HG03159 (cell line): ENCODE measurements around the gene DPPA4.
"Not testable (repeated sequence)": the region's sequence is repeated elsewhere in the genome, so short reads cannot be mapped to it uniquely, and the experiment has no call there.

Source experiments
- ATAC-seq: cut with Tn5 transposase; IDR thresholded peaks from one replicate; pipeline ENCODE4 v1.9.1; 2021; ENCODE audit warnings: mild to moderate bottlenecking, moderate library complexity; ENCODE audit not compliant: unreplicated experiment

Gene DPPA4

GRCh38 chr3:109337393-109337792, at the start of gene DPPA4:
DPPA4 (minus strand) TSS chr3:109337546; CDS start chr3:109337517, 29 bp downstream.
- ATAC-seq, result no peak

- no peak for ATAC-seq
These were observed 48.3 kb upstream of the DPPA4 start for GRCh38 chr3:109385442-109386318.

GRCh38 chr3:109384164-109384563, 46.8 kb upstream of the DPPA4 start:
- ATAC-seq, result no peak

- no peak for ATAC-seq
These were observed 45.2 kb upstream of the DPPA4 start for GRCh38 chr3:109382588-109382987.

GRCh38 chr3:109375975-109376374, 38.6 kb upstream of the DPPA4 start:
- no peak for ATAC-seq

GRCh38 chr3:109374434-109374833, 37.1 kb upstream of the DPPA4 start:
- not testable (repeated sequence) for ATAC-seq

- no peak for ATAC-seq
These were observed 36.6 kb upstream of the DPPA4 start for GRCh38 chr3:109373933-109374332.

- no peak for ATAC-seq
These were observed 35.3 kb upstream of the DPPA4 start for GRCh38 chr3:109372639-109373038.

- ATAC-seq, result no peak
These were observed 32.2 kb upstream of the DPPA4 start for GRCh38 chr3:109369510-109369909.

- no peak for ATAC-seq
These were observed 26.7 kb upstream of the DPPA4 start for GRCh38 chr3:109364088-109364487.

GRCh38 chr3:109363634-109364033, 26.3 kb upstream of the DPPA4 start:
- ATAC-seq, result no peak

- ATAC-seq, result no peak
These were observed 25.5 kb upstream of the DPPA4 start for GRCh38 chr3:109362823-109363222.

GRCh38 chr3:109358809-109359208, 21.5 kb upstream of the DPPA4 start:
- not testable (repeated sequence) for ATAC-seq

GRCh38 chr3:109356442-109357155, 19.3 kb upstream of the DPPA4 start:
- no peak for ATAC-seq

- ATAC-seq, result no peak
These were observed 18.5 kb upstream of the DPPA4 start for GRCh38 chr3:109355625-109356441.

- no peak for ATAC-seq
These were observed 15.7 kb upstream of the DPPA4 start for GRCh38 chr3:109353057-109353456.

GRCh38 chr3:109351231-109351630, 13.9 kb upstream of the DPPA4 start:
- no peak for ATAC-seq

GRCh38 chr3:109346770-109347295, 9.5 kb upstream of the DPPA4 start:
- no peak for ATAC-seq

GRCh38 chr3:109346099-109346498, 8.8 kb upstream of the DPPA4 start:
- no peak for ATAC-seq

GRCh38 chr3:109339714-109340648, 2.6 kb upstream of the DPPA4 start:
- ATAC-seq, result no peak
